Activated T-helper 1 cell treated with anti-CD3 and anti-CD28 coated beads, Interleukin-12 subunit alpha, Interleukin-12 subunit beta, Interleukin-2, Interleukin-4 antibody, amounts not matched to agents 30 ng/mL and 10 ng/mL and 1 ng/mL, durations not matched to agents 14 hours and 24 hours and 36 hours (primary cell): Measurements from ENCODE around the gene RPGRIP1L. TPM values are rescaled to one million over a fixed set of nuclear protein-coding genes. Genes with fewer than 3 reads are reported as not detected.

ENCODE experiments used
- DNase-seq: peaks from one replicate; pipeline ENCODE4 v3.0.0; 2021; ENCODE audit warnings: low spot score
- H3K27ac Mint-ChIP-seq: one replicate; pipeline ENCODE4 v1.8.0; 2021; ENCODE audit warnings: mild to moderate bottlenecking, mixed read lengths
- H3K27me3 Mint-ChIP-seq: one replicate; pipeline ENCODE4 v1.8.0; 2022; ENCODE audit warnings: mild to moderate bottlenecking, moderate library complexity, mixed read lengths; ENCODE audit not compliant: insufficient read depth
- H3K36me3 Mint-ChIP-seq: one replicate; pipeline ENCODE4 v1.8.0; 2021; ENCODE audit warnings: low read depth, mixed read lengths
- H3K4me1 Mint-ChIP-seq: one replicate; pipeline ENCODE4 v1.8.0; 2021; ENCODE audit warnings: low read depth, mixed read lengths
- H3K4me3 Mint-ChIP-seq: one replicate; pipeline ENCODE4 v1.8.0; 2021; ENCODE audit warnings: mild to moderate bottlenecking, moderate library complexity, mixed read lengths
- H3K9me3 Mint-ChIP-seq: one replicate; pipeline ENCODE4 v1.8.0; 2021; ENCODE audit warnings: mixed read lengths
- intact Hi-C: fragments of 100-400 bp; cut with micrococcal nuclease; formaldehyde crosslinking; loops from one replicate; pipeline ENCODE4 v1.15.1; 2024
- total RNA-seq: library from RNA; stranded (reverse); gene quantifications from 2 replicates; pipeline ENCODE4 v1.2.3, GENCODE V29; 2022

RPGRIP1L gene
- total RNA-seq, 1 donor from 2014 or later: 10.9 TPM

DNA sequence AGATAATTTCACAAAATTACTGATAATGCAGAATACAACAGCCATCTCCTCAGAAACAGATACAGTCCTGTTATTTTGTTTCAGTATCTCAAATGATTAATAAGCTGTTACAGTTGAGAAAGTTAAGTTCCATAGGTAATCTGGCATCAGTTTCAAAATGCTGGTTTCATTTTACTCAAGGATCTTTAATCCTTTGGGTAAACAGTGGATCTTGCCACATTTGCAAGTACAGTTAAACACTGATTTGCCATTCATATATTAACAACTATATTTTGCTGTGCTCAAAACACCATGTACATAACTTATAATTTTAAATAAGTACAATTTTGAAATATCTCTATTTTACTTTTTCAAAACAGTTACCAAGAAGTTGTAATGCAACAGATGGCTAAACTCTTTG is 31.2 kb downstream of the RPGRIP1L start:
- H3K9me3 Mint-ChIP-seq: no peaks in the 10 kb centered on the region
- H3K36me3 Mint-ChIP-seq: no peaks in the 10 kb centered on the region
- H3K4me1 Mint-ChIP-seq: no peaks in the 10 kb centered on the region
- no peak for DNase-seq
- no peak overlapping the region for H3K4me3 Mint-ChIP-seq
- no peak overlapping the region for H3K27ac Mint-ChIP-seq
- H3K27me3 Mint-ChIP-seq: no peaks in the 10 kb centered on the region
- intact Hi-C loops: no loop called here

GRCh38 chr16:53668869-53669268 is 34.8 kb downstream of the RPGRIP1L start:
- no peaks in the 10 kb centered on the region for H3K9me3 Mint-ChIP-seq
- peaks cover 10% of the 10 kb centered on the region for H3K4me1 Mint-ChIP-seq
- no peaks in the 10 kb centered on the region for H3K27me3 Mint-ChIP-seq
- H3K27ac Mint-ChIP-seq: no peak overlapping the region
- no peak overlapping the region for H3K4me3 Mint-ChIP-seq
- no peaks in the 10 kb centered on the region for H3K36me3 Mint-ChIP-seq
- no peak for DNase-seq
- intact Hi-C loops: no loop called here

DNA sequence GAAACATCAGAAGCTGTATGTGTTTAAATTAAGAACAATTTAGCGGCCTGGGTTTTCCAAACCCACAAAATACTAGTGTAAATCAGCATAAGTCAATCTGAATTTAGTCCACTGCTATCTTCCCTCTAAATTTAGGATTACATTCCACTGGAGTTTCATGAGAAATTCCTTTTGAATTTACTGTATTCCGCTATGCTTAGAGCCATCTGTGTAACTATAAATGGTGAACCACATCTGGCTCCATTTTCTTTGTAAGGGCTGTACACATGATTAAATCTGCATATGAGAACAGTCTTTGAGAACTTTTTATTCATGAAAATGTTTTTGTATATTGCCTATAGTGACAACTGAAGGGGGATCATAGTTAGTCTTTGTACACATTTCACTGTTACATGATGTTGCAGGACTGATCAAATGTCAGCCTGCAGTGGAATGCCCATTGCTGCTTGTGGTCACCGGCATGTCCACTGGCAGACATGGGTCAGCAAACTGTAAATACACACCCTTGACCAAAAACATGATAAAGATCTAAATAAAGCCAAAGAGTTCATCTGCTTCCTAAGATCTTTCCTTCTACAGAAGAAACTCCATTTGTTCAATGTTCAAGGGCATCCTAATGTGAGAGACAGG is 36.8 kb downstream of the RPGRIP1L start:
- intact Hi-C loops: no loop called here
- no peak overlapping the region for H3K27ac Mint-ChIP-seq
- no peaks in the 10 kb centered on the region for H3K9me3 Mint-ChIP-seq
- peaks cover 10% of the 10 kb centered on the region for H3K4me1 Mint-ChIP-seq
- H3K4me3 Mint-ChIP-seq: no peak overlapping the region
- no peaks in the 10 kb centered on the region for H3K27me3 Mint-ChIP-seq
- no peak for DNase-seq
- no peaks in the 10 kb centered on the region for H3K36me3 Mint-ChIP-seq

DNA sequence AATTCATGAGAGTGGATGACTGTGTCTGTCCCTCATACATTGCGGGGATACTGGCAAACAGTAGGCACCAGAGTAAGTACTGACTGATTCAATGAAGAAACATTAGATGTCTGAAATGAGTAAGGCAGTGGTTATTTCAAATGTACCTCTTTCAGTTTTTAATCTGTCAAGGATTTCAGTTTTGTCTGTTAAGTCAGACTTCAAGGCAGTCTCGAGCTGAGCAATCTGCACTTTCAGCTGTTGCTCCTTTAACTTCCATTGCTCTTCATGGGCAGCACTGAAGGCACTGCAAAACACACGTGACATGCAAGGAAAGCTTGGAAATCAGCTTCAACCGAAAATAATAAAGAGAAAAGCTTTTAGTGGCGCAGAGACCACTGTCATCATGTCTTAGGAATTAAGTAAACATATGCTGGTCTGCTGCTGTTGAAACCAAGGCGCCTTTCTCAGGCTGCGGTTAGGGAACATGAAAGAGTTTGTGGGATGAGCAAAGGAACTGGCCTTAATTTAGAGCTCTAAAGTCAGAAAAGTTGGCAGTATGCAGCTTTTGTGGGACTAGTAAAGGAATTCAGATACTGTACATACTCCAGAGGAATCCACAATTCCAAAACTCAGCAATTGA is 38.8 kb downstream of the RPGRIP1L start:
- intact Hi-C loops: no loop called here
- Mint-ChIP-seq H3K36me3 (no peaks in the 10 kb centered on the region), H3K4me1 (peaks cover 10% of the 10 kb centered on the region), H3K4me3 (no peak overlapping the region), H3K27me3 (no peaks in the 10 kb centered on the region), H3K9me3 (no peaks in the 10 kb centered on the region), H3K27ac (no peak overlapping the region)
- DNase-seq: no peak

DNA sequence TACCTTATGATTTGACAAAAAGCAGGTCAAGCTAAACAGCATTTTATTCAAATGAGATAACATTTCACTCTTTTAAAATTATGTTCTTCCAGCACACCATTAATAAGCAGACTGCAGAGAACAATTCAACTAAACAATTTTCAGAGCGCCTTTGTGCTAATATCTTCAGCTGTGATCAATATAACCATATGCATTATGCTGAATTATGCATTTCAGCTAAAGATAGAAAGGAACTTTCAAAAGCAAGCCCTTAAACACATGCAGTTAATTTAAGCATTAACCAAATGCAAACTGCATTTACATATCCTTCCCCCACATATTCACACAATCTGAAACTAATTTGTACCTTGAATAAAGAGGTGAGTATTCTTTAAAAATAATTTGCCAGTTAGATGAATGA is 41.6 kb downstream of the RPGRIP1L start:
- H3K36me3 Mint-ChIP-seq: no peaks in the 10 kb centered on the region
- intact Hi-C loops: no loop called here
- no peak overlapping the region for H3K27ac Mint-ChIP-seq

DNA sequence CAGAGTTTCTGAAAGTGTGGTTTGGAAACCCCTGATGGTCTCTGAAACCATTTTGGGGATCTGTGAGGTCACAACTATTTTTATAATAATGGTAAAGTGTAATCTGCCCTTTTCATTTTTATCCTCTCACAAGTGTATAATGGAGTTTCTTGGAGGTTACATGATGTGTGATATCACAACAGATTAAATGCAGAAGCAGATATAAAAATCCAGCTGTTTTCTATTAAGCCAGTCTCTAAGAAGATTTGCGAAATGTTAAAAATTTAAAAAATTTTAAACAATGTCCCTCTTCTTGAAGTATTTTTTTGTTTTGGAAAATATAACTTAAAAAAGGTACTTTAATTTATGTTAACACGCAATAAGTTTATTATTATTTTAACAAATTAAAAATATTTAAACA is 48.7 kb downstream of the RPGRIP1L start:
- Mint-ChIP-seq H3K9me3 (no peaks in the 10 kb centered on the region), H3K4me3 (no peak overlapping the region), H3K27ac (no peak overlapping the region)

More for the DNA sequence above, 41.6 kb downstream of the RPGRIP1L start:
- Mint-ChIP-seq H3K4me1 (peaks cover 10% of the 10 kb centered on the region), H3K4me3 (no peak overlapping the region), H3K27me3 (no peaks in the 10 kb centered on the region), H3K9me3 (no peaks in the 10 kb centered on the region)
- DNase-seq: no peak

GRCh38 chr16:53651357-53651756 is 52.3 kb downstream of the RPGRIP1L start:
- H3K36me3 Mint-ChIP-seq: peaks cover 10% of the 10 kb centered on the region
- no peaks in the 10 kb centered on the region for H3K27me3 Mint-ChIP-seq
- H3K9me3 Mint-ChIP-seq: no peaks in the 10 kb centered on the region
- H3K4me1 Mint-ChIP-seq: no peaks in the 10 kb centered on the region
- DNase-seq: no peak
- no peak overlapping the region for H3K4me3 Mint-ChIP-seq
- H3K27ac Mint-ChIP-seq: no peak overlapping the region
- intact Hi-C loops: no loop called here

More for the DNA sequence above, 48.7 kb downstream of the RPGRIP1L start:
- H3K27me3 Mint-ChIP-seq: no peaks in the 10 kb centered on the region
- H3K36me3 Mint-ChIP-seq: peaks cover 7% of the 10 kb centered on the region
- no peak for DNase-seq
- H3K4me1 Mint-ChIP-seq: no peaks in the 10 kb centered on the region
- intact Hi-C loops: no loop called here

DNA sequence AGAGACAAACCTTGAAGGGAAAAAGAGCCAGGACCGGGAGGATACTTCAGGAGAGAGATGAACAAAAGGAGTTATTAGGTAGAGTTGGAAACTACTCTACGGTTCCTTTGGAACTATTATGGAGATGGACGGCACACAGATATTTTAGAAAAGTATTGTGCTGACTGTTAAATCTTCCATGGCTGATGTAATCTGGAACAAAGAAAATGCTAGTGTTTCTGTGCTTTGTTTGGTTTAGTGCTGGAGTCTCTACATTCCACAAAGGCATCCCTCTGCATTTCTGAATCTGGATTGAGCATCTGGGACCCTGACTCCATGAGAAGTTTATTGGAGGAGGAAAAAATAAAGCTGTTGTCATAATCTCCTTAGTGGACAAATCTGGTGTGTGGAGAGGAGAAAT is 57.2 kb downstream of the RPGRIP1L start:
- H3K36me3 Mint-ChIP-seq: peaks cover 7% of the 10 kb centered on the region
- peaks cover 13% of the 10 kb centered on the region for H3K9me3 Mint-ChIP-seq
- H3K27me3 Mint-ChIP-seq: no peaks in the 10 kb centered on the region
- no peak for DNase-seq
- intact Hi-C loops: no loop called here
- H3K27ac Mint-ChIP-seq: no peak overlapping the region
- no peaks in the 10 kb centered on the region for H3K4me1 Mint-ChIP-seq
- no peak overlapping the region for H3K4me3 Mint-ChIP-seq

- peaks cover 11% of the 10 kb centered on the region for H3K36me3 Mint-ChIP-seq
- no peak overlapping the region for H3K4me3 Mint-ChIP-seq
- H3K27me3 Mint-ChIP-seq: no peaks in the 10 kb centered on the region
- peaks cover 13% of the 10 kb centered on the region for H3K9me3 Mint-ChIP-seq
- intact Hi-C loops: no loop called here
- no peak for DNase-seq
- H3K4me1 Mint-ChIP-seq: no peaks in the 10 kb centered on the region
- no peak overlapping the region for H3K27ac Mint-ChIP-seq
These were observed 60.2 kb downstream of the RPGRIP1L start for GRCh38 chr16:53643474-53643873.

- H3K9me3 Mint-ChIP-seq: peaks cover 13% of the 10 kb centered on the region
- H3K4me1 Mint-ChIP-seq: no peaks in the 10 kb centered on the region
- DNase-seq: no peak
- H3K27me3 Mint-ChIP-seq: no peaks in the 10 kb centered on the region
- H3K36me3 Mint-ChIP-seq: peaks cover 9% of the 10 kb centered on the region
- intact Hi-C loops: no loop called here
- no peak overlapping the region for H3K4me3 Mint-ChIP-seq
- no peak overlapping the region for H3K27ac Mint-ChIP-seq
These were observed 61.6 kb downstream of the RPGRIP1L start for GRCh38 chr16:53642094-53642493.

- H3K9me3 Mint-ChIP-seq: no peaks in the 10 kb centered on the region
- DNase-seq: no peak
- no peak overlapping the region for H3K4me3 Mint-ChIP-seq
- no peak overlapping the region for H3K27ac Mint-ChIP-seq
- H3K27me3 Mint-ChIP-seq: no peaks in the 10 kb centered on the region
- intact Hi-C loops: no loop called here
- peaks cover 4% of the 10 kb centered on the region for H3K36me3 Mint-ChIP-seq
- no peaks in the 10 kb centered on the region for H3K4me1 Mint-ChIP-seq
These were observed 66.7 kb downstream of the RPGRIP1L start for GRCh38 chr16:53636978-53637377.

DNA sequence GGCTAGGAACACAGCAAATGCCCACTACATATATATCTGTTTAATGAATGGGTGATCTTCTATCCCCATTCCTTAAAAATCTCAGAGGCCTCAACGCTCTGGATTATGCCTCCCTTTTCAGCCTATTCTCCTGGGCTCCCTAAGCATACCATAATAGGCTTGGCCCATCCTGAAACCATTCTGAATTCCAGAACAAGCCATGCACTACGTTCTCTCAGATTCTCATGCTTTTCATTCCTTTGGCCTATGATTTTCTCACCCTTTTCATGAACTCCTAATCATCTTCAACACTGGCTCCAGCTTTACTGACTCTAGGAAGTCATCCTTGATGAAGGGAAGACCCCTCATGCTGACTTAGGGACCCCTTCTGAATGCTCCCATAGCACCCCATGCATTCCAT is 71.1 kb downstream of the RPGRIP1L start:
- DNase-seq: no peak
- Mint-ChIP-seq H3K27me3 (no peaks in the 10 kb centered on the region), H3K4me3 (no peak overlapping the region), H3K4me1 (no peaks in the 10 kb centered on the region), H3K27ac (no peak overlapping the region), H3K9me3 (no peaks in the 10 kb centered on the region), H3K36me3 (no peaks in the 10 kb centered on the region)
- intact Hi-C loops: no loop called here

DNA sequence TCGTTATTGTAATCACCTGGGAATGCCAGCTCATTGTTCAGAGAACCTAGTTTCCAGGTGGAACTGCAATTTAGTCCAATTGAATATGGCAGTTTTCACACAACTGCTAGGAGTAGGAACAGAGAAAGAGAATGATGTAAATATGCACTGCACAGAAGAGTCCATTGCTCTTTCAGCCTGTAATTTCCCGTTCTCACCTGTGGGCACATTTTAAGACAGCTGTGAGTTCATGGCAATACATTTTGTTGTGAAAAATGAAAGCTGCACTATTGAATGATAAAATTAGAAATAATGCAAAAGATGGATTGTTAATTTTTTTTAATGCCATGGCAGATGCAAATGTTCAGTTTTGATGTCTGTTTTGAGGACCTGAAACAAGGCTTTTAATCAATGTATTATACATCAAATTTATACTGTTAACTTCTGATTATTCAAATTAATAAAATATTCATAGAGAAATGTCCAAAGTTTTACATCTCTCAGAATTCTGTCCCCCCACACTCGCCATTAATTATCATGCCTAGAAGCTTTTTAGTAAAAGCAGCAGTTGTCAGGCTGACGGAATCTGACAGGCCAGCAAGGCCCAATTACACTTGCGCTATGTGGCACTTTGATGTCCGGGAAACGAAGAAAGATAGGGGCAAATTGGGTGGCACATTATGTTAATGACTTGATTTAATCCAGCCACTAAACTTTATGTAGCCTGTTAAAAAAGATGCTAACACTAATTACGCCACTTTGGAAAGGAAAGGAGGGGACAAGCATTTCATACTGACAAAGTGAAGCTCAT is 72.2 kb downstream of the RPGRIP1L start:
- H3K9me3 Mint-ChIP-seq: no peaks in the 10 kb centered on the region
- H3K27ac Mint-ChIP-seq: no peak overlapping the region
- intact Hi-C loops: no loop called here

More for the DNA sequence above, 72.2 kb downstream of the RPGRIP1L start:
- Mint-ChIP-seq H3K4me1 (no peaks in the 10 kb centered on the region), H3K4me3 (no peak overlapping the region), H3K36me3 (no peaks in the 10 kb centered on the region), H3K27me3 (no peaks in the 10 kb centered on the region)
- DNase-seq: no peak
